ENCODE results near the gene SNRNP25.

GRCh38 chr16:105521-105920 is 51.9 kb downstream of the SNRNP25 start:
- TF ChIP-seq CTCF (IDR thresholded peaks at IDR 0.05), result no peak
- TF ChIP-seq POLR2AphosphoS5 (IDR thresholded peaks at IDR 0.05), result no peak

Measured in upper lobe of left lung (tissue), 4 donors.